HG03097 (cell line): Measurements from ENCODE around the gene PTK6.
"Not testable (repeated sequence)": the region's sequence is repeated elsewhere in the genome, so short reads cannot be mapped to it uniquely, and the experiment has no call there.

Source experiments
- ATAC-seq: cut with Tn5 transposase; IDR thresholded peaks from one replicate; pipeline ENCODE4 v1.9.1; 2021; ENCODE audit not compliant: unreplicated experiment, low FRiP score

The PTK6 gene

DNA sequence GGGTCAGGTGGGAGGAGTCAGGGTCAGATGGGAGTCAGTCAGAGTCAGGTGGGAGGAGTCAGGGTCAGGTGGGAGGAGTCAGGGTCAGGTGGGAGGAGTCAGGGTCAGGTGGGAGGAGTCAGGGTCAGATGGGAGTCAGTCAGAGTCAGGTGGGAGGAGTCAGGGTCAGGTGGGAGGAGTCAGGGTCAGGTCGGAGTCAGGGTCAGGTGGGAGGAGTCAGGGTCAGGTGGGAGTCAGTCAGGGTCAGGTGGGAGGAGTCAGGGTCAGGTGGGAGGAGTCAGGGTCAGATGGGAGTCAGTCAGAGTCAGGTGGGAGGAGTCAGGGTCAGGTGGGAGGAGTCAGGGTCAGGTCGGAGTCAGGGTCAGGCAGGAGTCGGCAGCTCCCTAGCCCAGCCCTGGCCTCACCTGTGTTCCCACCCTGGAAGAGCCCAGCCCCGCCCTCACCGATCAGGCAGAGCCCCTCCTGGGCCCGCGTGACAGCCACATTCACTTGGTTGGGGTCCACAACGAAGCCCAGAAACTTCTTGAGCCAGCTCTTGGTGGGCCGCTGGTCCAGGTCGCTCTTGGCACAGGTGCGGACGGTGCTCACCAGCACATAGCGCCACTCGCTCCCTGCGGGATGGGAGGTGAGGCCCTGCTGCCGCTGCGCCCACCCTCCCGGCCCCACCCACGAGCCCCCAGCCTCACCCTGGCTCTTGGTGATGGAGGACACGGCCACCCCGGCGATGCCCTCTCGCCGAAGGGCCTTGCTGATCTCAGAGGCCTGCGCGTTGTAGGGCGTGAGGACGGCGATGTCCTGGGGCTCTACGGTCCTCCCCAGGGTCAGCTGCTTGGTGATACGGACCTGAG lies 22.5 kb upstream of the PTK6 start:
- ATAC-seq = not testable (repeated sequence)

DNA sequence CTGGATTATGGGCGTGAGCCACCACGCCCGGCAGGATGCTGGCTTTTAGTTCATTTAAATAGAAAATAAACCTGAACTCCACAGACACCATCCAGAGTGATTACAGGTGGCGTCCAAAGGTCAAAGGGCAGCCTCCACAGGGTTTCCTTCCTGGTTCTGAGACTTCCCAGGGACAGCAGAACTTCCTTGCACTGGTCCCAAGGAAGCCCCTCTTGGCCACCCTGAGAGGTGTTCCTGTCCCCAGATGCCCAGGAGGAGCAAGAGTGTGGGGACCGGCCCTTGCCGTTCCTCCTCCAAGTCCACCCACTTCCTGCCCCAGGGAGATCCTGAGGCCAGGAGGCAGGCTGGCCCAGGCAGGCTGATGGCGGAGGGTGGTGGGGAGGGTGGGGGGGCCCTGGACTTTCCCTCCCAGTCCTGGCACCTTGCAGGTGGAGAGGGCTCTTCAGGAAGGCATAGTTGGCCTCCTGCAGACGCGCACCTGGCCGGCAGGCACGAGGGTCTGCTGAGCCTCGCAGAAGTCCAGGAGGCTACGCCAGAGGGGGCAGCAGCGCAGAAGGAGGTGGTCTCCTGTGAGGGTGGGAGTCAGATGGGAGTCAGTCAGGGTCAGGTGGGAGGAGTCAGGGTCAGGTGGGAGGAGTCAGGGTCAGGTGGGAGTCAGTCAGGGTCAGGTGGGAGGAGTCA lies 21.8 kb upstream of the PTK6 start:
- no peak for ATAC-seq

DNA sequence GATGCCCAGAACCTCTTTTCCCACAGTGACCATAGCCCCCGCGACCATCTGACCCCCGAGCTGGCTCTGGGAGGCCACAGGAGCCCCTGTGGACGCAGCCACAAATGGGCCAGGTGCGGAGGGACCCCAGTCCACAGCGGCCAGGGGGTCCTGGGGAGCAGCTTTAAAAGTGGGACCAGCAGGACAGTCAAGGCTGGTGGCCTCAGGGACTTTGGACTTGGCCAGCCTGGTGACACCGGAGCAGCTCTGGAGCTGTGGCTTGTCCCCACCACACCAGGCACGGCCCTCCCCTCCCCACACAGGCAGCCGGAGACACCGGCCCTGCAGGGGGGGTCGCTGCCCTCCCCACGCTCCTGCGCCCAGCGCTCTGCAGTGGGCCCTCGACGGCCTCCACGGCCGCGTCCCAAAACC lies 20.3 kb upstream of the PTK6 start:
- ATAC-seq = no peak

DNA sequence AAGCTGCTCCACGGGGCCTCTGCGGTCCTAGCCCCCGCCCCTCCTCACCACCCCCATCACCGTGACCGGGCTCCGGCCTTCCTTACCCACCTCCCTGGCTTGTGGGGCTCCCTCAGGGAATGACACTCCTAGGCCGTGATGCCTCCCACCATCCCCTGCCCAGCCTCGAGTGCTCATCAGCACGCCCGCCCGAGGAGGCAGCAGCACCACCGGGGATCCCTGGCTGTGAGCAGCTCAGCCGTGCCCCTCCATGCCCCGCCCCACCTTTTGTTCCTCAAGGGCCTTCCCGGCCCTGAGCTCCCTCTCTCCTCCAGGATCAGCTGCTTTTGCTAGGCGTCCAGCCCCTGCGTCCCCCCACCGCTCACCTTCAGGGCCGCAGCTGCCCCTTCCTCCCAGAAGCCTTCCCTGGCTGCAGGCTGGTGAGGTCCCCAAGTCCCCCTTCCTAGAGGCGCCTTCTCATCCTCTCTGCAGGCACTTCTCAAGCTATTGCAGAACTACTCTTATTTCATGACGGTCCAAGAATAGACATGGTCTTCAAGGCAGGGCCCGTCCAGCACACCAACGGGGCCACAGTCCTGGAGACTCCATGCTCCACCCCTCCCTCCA lies 19.8 kb upstream of the PTK6 start:
- no peak for ATAC-seq

DNA sequence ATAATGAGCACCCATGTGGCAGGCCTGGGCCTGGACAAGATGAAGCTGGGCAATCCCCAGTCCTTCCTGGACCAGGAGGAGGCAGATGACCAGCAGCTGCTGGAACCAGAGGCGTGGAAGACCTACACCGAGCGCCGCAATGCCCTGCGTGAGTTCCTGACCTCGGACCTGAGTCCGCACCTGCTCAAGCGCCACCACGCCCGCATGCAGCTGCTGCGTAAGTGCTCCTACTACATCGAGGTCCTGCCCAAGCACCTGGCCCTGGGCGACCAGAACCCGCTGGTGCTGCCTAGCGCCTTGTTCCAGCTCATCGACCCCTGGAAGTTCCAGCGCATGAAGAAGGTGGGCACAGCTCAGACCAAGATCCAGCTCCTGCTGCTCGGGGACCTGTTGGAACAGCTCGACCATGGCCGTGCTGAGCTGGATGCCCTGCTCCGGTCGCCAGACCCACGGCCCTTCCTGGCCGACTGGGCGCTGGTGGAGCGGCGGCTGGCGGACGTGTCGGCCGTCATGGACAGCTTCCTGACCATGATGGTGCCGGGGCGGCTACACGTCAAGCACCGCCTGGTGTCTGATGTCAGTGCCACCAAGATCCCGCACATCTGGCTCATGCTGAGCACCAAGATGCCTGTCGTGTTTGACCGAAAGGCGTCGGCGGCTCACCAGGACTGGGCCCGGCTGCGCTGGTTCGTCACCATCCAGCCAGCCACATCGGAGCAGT lies 18.6 kb upstream of the PTK6 start:
- no peak for ATAC-seq

DNA sequence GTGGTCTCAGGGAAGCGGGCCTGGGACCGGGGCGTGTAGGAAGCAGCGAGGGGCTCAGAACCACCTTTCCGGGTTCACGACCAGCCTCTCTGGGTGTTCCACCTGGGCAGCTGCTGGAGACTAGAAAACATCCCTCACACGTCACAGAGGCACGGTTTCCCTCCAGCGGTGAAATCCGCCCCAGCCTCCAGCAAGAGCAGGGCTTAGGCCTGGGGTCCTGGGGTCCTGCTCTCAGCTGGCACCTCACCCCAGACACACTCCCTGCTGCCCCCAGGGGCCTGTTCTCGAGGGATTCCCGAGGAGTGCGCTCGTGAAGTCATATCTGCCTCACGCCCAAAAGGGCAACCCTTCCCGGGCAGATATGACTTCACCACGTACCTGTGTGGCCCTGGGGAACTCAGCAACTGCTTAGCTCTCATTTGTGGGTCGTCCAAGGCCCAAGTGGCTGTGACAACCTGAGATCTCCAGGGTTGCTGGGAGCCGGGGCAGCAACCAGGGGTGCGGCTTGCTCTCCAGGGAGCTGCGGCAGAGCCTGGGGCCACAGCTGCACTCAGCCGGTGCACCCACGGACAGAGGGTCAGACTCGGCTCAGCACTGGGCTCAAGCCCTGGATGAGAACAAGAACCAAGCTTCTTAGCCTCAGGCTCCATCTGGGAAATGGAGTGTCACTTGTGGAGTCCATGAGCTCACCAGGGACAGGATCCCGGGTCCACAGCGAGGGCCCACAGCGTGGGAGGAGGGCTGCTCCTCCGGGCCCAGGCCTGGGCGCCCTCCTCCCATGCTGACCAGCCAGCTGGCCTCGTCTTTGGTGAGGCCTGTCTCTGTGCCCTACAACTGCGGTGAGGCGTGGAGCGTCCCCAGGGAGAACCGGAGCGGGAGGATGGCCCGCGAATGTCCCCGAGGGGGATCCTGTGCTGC lies 17.4 kb upstream of the PTK6 start:
- no peak for ATAC-seq

DNA sequence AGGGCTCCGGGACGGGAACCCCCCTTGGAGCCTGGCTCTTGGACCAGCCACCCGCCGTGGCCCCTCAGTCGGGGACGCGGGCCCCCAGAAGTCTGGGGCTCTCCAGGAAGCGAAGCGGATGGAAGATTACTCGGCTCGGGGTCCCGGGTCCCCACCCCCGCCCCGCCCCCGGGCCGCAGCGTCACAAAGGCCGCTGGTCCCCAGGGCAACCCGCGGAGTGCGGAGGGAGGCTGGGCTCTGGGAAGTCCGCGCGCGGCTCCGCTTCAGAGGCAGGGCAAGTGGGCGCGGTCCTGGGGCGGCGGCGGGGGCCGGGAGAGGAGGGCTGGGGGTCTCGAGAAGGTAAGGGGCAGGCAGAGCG lies 16.7 kb upstream of the PTK6 start, which contains the start of gene FNDC11:
Gene FNDC11 (plus strand): TSS at position 227 of the 358 bp plus-strand sequence. CDS start 1,505 bp downstream, outside the sequence.
- no peak for ATAC-seq

DNA sequence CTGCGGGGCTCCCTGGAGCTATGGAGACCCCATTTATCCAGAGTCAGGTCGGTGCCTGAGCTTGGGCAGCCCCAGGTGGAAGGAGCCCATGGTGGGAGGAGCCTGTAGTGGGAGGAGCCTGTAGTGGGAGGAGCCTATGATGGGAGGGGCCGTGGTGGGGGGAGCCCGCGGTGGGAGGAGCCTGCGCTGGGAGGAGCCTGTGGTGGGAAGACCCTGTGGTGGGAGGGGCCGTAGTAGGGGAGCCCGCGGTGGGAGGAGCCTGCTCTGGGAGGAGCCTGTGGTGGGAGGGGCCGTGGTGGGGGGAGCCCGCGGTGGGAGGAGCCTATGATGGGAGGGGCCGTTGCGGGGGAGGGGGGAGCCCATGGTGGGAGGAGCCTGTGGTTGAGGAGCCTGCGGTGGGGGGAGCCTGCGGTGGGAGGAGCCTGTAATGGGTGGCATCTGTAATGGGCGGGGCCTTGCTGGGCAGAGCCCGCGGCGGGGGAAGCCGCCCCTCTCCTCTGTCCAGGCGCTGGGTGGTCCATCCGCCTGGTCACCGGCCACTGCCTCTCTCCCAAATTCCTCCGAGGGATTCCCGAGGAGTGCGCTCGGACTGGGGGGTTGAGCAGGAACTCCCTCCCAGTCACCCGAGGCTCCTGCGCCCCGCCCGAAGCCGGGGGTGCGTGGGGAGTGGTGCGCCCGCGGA lies 16.2 kb upstream of the PTK6 start:
- no peak for ATAC-seq

DNA sequence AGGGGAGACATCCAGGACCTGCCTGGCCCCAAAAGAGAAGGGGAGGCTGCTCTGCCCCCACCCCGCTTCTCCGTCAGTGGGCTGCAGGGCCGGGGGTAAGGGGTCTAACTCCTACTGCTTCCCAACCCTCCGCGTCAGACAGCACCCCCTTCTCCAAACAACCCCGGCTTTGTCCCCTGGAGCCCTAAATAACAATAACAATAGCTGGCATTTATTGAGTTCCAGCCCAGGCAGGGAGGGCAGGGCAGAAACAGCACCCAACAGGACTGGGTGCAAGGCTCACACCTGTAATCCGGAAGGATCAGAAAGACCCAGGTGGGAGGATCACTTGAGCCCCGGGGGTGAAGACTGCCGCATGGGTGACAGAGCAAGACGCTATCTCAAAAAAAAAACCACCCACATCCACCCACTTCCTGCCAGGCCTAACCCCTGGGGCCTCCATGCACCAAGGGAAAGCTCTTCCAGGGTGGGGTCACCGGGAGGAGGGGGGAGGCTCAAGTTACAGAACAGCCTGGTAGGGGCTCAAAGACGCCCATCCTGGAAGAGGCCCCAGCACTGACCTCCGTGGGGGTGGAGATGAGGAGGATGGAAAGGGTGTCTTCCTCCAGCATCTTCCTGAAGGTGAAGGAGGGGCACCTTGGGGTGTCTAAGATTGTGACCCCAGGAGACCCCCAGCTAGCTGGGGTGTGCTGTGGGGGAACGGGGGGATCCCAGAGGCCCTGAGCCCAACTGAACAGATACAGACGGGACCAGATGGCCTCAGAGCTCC lies 15.5 kb upstream of the PTK6 start:
- no peak for ATAC-seq

DNA sequence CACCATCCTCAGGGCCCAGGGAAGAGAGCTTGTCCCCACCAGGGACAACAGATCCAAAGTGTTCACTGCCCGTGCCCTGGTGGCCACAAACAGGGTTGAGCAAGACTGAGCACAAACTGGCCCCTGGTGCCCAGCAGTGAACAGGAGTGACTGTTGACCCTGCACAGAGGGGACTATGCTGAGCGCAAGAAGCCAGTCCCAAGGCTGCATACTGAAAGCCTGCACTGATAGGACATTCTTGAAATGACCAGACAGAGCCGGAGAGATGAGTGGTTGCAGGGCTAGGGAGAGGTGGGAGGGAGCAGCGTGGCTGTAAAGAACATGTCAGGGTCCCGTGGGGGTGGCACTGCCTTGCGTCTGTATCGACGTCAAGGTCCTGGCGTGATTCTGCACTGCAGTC lies 13.9 kb upstream of the PTK6 start:
- ATAC-seq = no peak

DNA sequence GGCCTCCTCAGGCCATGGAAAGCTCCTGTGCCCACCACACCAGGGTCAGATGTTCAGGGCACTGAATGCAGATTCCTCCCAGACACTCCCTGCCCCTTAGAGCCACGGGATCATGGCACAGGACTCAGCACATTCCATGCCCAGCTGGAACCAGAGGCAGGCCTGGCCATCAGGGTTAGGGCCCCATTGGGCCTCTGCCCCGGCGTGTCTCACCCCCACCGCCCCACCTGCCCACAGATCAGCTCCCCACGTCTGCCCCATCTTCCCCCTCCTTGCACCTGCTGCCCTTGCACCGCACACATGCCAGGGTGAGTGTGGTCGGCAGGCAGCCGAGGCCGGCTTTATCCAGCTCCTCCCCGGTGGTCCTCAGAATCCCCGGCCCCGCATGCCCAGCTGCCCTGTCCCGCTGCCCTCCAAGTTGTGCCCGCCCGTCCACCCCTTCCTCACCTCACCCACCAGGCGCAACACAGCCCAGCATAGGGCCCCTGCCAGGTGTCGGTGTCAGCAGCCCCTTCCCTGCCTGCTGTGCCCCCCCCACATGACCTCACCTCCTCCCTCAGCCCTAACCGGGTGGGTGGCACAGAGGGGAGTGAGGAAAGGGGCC lies 12.6 kb upstream of the PTK6 start:
- no peak for ATAC-seq

DNA sequence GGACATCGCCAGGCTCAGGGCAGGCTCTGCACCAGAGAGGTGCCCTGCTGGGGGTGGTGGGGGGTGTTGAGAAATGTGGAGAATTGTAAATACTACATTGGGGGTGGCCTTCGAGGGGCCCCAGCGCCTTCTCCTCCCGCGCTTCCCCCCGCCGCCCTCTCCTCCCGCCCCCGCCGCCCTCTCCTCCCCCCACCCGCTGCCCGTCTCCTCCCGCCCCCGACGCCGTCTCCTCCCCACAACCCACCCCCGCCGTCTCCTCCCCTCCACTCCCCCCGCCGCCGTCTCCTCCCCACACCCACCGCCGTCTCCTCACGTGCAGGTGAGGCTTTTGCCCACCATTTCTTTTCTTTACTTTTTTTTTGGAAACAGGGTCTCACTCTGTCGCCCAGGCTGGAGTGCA lies 11.8 kb upstream of the PTK6 start:
- no peak for ATAC-seq

DNA sequence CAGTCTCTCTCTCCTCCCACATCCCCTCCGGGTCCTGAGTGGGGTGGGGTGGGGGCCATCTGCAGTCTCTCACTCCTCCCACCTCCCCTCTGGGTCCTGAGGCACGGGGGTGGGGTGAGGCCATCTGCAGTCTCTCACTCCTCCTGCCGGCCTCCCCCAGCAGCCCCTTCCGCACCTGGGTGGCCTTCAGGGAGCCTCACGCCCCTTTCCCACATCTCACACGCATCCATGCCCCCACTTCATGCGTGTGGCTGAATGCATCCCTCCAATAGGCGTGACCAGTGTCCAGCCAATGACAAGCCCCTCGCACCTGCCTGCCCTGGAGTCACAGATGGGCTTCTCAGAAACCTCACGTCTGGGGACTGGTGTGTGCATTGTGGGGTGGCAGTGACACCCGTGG lies 11.4 kb upstream of the PTK6 start:
- no peak for ATAC-seq

DNA sequence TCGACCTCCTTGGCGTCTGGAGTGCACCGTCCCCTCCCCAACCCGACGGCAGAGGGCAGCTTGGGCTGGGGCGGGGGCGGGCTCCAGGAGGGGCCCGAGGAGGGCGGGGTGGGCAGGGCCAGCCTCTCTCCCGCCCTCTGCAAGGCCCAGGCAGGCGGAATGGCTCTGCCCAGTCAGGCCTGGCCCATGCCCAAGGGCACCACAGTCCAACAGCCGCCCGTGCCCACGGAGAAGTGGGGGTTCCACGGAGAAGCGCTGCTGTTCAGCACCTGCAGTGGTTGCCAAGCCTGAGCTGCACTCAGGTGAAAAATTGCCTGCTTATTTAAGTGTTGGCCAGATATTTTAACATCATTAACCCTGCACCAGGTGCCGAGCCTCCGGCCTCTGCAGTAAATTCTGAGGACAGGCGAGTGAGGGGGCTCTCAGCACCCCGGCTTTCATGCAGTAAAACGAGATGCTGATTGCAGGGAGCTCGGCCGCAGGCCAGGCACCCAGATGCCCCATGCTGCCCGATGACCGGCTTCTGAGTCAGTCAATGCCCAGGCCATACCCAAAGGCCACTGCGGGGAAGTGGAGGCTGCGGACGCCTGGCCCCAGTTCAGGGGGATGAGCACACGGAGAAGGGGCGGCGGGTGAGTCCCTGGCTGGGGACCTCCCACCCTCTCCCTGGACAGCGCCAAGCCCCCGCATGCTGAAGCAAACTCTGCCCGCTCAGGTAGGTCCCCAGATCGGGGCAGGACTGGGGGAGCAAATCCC lies 10.7 kb upstream of the PTK6 start, which contains the start of gene SRMS:
Gene SRMS (minus strand): TSS at position 25 of the 756 bp plus-strand sequence. CDS start 286 bp downstream, outside the sequence.
- no peak for ATAC-seq

DNA sequence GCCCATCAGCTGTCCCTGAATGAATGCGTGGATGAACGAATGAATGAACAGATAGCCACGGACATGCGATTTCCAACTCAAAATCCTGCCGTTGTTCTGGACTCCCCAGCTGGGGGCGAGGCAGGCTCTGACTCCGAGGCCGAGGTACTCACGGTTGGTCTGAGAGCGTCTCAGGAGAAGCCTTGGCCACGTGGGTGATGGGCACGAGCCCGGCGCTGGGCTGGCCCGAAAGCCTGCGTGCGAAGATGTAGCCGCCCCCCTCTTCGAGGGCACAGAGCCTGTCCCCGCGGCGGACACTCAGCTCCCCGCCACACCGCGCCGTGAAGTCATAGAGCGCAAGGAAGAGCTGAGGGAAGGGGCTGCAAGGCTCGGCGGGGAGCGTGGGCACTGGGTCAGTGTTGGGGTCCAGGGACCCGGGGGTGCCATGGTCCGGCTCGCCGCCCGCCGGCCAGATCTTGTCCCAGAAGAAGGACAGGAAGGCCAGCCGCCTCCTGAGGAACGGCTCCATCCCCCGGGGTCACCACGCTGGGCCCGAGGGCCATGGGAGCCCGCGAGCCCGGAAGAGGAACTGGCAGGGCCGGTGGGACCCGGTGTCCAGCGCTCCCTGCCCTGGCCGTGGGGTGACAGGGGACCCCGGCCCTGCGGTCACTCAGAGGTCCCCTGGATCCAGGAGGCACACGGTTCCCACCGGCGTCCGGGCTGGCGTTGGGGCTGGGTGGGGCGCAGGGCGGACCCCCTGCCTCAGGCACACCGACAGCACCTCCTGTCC lies 10.0 kb upstream of the PTK6 start:
- no peak for ATAC-seq

DNA sequence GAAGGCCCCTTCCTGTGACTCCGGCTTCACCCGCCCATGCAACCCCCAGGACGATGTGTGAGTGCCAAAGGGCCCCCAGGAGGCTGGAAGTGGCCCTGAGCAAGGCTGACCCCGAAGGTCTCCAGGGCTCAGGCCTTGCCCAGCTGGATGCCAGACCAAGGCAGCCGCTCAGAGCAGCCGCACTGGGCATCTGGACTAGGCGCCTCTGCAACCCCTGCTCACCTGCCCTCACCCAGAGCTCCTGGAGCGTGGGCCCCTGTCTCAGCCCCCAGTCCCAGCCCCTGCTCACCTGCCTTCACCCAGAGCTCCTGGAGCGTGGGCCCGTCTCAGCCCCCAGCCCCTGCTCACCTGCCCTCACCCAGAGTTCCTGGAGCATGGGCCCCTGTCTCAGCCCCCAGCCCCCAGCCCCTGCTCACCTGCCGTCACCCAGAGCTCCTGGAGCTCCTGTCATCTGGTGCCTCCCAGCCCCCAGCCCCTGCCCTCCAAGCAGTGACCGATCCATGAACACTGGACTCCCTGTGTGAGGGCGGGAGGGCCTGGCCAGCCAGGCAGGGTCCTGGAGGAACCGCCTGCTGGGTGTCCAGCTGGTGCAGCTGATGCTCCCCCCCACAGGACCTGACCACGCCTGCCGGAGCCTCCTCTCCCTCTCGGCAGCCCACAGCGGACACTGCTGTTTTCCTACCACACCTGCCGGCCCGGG lies 9.2 kb upstream of the PTK6 start:
- no peak for ATAC-seq
